ENCODE data around the gene TNFRSF14. TPM values are rescaled to one million over a fixed set of nuclear protein-coding genes. Genes with fewer than 3 reads are reported as not detected.

TNFRSF14 gene
- total and polyA plus RNA-seq, 2 of the 13 experiments (the other 11 are each of a cell fraction or from before 2014, with no cell fraction given) = 11.9 to 49.9 TPM

DNA sequence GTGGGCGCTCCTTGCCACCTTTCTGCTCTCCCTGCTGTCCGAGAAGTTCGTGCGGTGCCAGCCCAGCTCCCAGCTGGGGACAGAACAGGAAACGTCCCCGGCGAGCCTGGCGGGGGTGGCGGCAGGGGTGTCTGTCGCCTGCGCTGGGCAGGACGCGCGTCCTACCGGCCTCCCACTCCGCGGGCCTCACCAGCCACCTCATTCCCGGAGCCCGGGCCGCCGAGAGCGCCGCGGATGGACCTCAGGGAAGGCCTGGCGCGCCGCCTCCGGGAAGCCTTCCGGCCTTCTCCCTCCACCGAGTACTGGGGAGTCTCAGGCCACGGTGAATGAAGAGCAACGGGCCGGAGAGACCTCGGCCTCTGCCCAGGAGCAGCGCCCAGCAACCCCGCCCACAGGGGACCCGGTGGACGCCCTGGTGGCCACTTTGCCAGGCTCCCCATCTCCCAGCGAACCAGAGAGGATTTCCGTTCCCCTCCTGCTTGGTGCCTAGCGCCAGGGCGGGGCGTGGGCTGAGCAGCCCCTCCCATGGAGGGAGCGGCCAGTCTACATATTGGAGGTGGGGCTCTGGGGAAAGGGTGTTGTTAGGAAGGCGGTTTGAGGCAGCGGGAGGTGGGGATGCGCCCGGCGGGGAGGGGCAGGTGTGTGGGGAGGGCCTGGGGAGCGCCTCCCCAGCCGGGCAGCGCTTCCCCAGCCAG, 9.5 kb upstream of the TNFRSF14 start (continued):
- 0 out of 2 replicates have a peak, but pooled peaks have one; percentile 26 for TF ChIP-seq ZNF263 (CRISPR knock-in tag; IDR thresholded peaks at IDR 0.05)
- TF ChIP-seq ZC3H4 (CRISPR knock-in tag; IDR thresholded peaks at IDR 0.05; ENCODE audit: borderline replicate concordance) = no peak
- TF ChIP-seq, protein P1, sequence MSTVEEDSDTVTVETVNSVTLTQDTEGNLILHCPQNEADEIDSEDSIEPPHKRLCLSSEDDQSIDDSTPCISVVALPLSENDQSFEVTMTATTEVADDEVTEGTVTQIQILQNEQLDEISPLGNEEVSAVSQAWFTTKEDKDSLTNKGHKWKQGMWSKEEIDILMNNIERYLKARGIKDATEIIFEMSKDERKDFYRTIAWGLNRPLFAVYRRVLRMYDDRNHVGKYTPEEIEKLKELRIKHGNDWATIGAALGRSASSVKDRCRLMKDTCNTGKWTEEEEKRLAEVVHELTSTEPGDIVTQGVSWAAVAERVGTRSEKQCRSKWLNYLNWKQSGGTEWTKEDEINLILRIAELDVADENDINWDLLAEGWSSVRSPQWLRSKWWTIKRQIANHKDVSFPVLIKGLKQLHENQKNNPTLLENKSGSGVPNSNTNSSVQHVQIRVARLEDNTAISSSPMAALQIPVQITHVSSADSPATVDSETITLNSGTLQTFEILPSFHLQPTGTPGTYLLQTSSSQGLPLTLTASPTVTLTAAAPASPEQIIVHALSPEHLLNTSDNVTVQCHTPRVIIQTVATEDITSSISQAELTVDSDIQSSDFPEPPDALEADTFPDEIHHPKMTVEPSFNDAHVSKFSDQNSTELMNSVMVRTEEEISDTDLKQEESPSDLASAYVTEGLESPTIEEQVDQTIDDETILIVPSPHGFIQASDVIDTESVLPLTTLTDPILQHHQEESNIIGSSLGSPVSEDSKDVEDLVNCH (CRISPR knock-in tag; IDR thresholded peaks at IDR 0.05) = no peak
- no peak for TF ChIP-seq NPAS2 (CRISPR knock-in tag; IDR thresholded peaks at IDR 0.05; ENCODE audit: borderline replicate concordance)
- no peak for TF ChIP-seq NFRKB (IDR thresholded peaks at IDR 0.05)
- TF ChIP-seq KLF16 (CRISPR knock-in tag; IDR thresholded peaks at IDR 0.05) = peak in 1 of 2 experiments; percentile 7; a peak in 1 of 4 replicates
- TF ChIP-seq, protein P2, sequence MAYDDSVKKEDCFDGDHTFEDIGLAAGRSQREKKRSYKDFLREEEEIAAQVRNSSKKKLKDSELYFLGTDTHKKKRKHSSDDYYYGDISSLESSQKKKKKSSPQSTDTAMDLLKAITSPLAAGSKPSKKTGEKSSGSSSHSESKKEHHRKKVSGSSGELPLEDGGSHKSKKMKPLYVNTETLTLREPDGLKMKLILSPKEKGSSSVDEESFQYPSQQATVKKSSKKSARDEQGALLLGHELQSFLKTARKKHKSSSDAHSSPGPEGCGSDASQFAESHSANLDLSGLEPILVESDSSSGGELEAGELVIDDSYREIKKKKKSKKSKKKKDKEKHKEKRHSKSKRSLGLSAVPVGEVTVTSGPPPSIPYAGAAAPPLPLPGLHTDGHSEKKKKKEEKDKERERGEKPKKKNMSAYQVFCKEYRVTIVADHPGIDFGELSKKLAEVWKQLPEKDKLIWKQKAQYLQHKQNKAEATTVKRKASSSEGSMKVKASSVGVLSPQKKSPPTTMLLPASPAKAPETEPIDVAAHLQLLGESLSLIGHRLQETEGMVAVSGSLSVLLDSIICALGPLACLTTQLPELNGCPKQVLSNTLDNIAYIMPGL (CRISPR knock-in tag; IDR thresholded peaks at IDR 0.05; ENCODE audit: borderline replicate concordance in 1 of 2, low read depth in 1 of 2) = peak in 1 of 2 experiments; percentile 54; a peak in 1 of 4 replicates
- peak; percentile 61 for TF ChIP-seq SP5 (CRISPR knock-in tag; IDR thresholded peaks at IDR 0.05; ENCODE audit: borderline replicate concordance, low read depth)
- TF ChIP-seq, protein P3, sequence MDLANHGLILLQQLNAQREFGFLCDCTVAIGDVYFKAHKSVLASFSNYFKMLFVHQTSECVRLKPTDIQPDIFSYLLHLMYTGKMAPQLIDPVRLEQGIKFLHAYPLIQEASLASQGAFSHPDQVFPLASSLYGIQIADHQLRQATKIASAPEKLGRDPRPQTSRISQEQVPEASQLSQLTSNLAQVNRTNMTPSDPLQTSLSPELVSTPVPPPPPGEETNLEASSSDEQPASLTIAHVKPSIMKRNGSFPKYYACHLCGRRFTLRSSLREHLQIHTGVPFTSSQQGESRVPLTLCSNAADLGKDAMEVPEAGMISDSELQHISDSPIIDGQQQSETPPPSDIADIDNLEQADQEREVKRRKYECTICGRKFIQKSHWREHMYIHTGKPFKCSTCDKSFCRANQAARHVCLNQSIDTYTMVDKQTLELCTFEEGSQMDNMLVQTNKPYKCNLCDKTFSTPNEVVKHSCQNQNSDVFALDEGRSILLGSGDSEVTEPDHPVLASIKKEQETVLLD (CRISPR knock-in tag; IDR thresholded peaks at IDR 0.05; ENCODE audit: low read depth) = peak; percentile 49; the same call in 1 of the 2 replicates
- TF ChIP-seq, protein P4, sequence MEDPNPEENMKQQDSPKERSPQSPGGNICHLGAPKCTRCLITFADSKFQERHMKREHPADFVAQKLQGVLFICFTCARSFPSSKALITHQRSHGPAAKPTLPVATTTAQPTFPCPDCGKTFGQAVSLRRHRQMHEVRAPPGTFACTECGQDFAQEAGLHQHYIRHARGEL (CRISPR knock-in tag; IDR thresholded peaks at IDR 0.05) = no peak; the same call in 1 of the 2 replicates
- TF ChIP-seq ZNF205 (CRISPR knock-in tag; IDR thresholded peaks at IDR 0.05) = no peak
- TF ChIP-seq ZNF101 (CRISPR knock-in tag; IDR thresholded peaks at IDR 0.05; ENCODE audit: borderline replicate concordance, low read depth) = no peak
- 0 out of 2 replicates have a peak, but pooled peaks have one; percentile 68 for TF ChIP-seq ZSCAN12 (CRISPR knock-in tag; IDR thresholded peaks at IDR 0.05)
- no peak for TF ChIP-seq ZNF382 (CRISPR knock-in tag; IDR thresholded peaks at IDR 0.05; ENCODE audit: borderline replicate concordance)
- TF ChIP-seq, protein P5, sequence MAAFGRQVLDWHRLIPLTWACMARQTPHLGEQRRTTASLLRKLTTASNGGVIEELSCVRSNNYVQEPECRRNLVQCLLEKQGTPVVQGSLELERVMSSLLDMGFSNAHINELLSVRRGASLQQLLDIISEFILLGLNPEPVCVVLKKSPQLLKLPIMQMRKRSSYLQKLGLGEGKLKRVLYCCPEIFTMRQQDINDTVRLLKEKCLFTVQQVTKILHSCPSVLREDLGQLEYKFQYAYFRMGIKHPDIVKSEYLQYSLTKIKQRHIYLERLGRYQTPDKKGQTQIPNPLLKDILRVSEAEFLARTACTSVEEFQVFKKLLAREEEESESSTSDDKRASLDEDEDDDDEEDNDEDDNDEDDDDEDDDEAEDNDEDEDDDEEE (CRISPR knock-in tag; IDR thresholded peaks at IDR 0.05) = peak; percentile 81; the same call in 1 of the 2 replicates
- TF ChIP-seq ZSCAN9 (CRISPR knock-in tag; IDR thresholded peaks at IDR 0.05; ENCODE audit: borderline replicate concordance) = no peak
- TF ChIP-seq ZNF598 (CRISPR knock-in tag; IDR thresholded peaks at IDR 0.05; ENCODE audit: borderline replicate concordance) = 0 out of 2 replicates have a peak, but pooled peaks have one; percentile 54
- TF ChIP-seq, protein P6, sequence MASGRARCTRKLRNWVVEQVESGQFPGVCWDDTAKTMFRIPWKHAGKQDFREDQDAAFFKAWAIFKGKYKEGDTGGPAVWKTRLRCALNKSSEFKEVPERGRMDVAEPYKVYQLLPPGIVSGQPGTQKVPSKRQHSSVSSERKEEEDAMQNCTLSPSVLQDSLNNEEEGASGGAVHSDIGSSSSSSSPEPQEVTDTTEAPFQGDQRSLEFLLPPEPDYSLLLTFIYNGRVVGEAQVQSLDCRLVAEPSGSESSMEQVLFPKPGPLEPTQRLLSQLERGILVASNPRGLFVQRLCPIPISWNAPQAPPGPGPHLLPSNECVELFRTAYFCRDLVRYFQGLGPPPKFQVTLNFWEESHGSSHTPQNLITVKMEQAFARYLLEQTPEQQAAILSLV (CRISPR knock-in tag; IDR thresholded peaks at IDR 0.05; ENCODE audit: borderline replicate concordance) = no peak
- no peak for TF ChIP-seq TCF12 (IDR thresholded peaks at IDR 0.05)
- TF ChIP-seq TCF12 (CRISPR knock-in tag; IDR thresholded peaks at IDR 0.05) = no peak
- 0 out of 2 replicates have a peak, but pooled peaks have one; percentile 50 for TF ChIP-seq CCDC6 (CRISPR knock-in tag; IDR thresholded peaks at IDR 0.05)

All from HepG2 (cell line).